ENCODE data around the gene UBASH3A.

DNA sequence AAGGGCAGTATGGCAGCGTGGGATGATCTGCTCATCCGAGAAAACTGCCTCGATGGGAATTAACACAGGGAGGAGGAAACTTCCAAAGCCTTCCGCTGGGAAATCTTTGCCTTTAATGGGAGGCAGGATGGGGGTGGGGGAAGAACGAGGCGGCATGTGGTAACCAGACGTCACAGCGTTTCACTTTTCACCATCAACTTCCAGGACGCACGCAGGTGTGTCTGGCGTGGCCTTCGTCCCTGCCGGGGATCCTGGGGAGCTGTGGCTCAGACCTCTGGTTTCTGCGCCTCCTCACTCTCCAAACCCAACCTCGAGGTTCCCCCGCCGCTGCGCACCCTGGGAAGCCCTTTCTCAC lies 92.0 kb downstream of the UBASH3A start:
- TF ChIP-seq EZH2 (IDR thresholded peaks at IDR 0.05) = no peak
- no peak for TF ChIP-seq POLR2AphosphoS5 (IDR thresholded peaks at IDR 0.05; ENCODE audit: borderline replicate concordance, low read depth, low read length)
